ENCODE measurements around the gene CACNA1G.

- TF ChIP-seq, protein P1, sequence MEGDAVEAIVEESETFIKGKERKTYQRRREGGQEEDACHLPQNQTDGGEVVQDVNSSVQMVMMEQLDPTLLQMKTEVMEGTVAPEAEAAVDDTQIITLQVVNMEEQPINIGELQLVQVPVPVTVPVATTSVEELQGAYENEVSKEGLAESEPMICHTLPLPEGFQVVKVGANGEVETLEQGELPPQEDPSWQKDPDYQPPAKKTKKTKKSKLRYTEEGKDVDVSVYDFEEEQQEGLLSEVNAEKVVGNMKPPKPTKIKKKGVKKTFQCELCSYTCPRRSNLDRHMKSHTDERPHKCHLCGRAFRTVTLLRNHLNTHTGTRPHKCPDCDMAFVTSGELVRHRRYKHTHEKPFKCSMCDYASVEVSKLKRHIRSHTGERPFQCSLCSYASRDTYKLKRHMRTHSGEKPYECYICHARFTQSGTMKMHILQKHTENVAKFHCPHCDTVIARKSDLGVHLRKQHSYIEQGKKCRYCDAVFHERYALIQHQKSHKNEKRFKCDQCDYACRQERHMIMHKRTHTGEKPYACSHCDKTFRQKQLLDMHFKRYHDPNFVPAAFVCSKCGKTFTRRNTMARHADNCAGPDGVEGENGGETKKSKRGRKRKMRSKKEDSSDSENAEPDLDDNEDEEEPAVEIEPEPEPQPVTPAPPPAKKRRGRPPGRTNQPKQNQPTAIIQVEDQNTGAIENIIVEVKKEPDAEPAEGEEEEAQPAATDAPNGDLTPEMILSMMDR (IDR thresholded peaks at IDR 0.05): no peak
- TF ChIP-seq POLR2A (IDR thresholded peaks at IDR 0.05): no peak
Observed at GRCh38 chr17:50572541-50572940, 12.0 kb downstream of the CACNA1G start.
